ENCODE measurements around the gene LRRIQ4.

- TF ChIP-seq GATA3 (IDR thresholded peaks at IDR 0.05; ENCODE audit: low read depth, low read length) (no peak), GATA2 (IDR thresholded peaks at IDR 0.05; ENCODE audit: low read depth, low read length) (no peak)
Observed at GRCh38 chr3:169864270-169864669, 51.6 kb downstream of the LRRIQ4 start.
